ENCODE measurements around the gene ZNF503. TPM values are rescaled to one million over a fixed set of nuclear protein-coding genes. Genes with fewer than 3 reads are reported as not detected.

Gene ZNF503, protein sequence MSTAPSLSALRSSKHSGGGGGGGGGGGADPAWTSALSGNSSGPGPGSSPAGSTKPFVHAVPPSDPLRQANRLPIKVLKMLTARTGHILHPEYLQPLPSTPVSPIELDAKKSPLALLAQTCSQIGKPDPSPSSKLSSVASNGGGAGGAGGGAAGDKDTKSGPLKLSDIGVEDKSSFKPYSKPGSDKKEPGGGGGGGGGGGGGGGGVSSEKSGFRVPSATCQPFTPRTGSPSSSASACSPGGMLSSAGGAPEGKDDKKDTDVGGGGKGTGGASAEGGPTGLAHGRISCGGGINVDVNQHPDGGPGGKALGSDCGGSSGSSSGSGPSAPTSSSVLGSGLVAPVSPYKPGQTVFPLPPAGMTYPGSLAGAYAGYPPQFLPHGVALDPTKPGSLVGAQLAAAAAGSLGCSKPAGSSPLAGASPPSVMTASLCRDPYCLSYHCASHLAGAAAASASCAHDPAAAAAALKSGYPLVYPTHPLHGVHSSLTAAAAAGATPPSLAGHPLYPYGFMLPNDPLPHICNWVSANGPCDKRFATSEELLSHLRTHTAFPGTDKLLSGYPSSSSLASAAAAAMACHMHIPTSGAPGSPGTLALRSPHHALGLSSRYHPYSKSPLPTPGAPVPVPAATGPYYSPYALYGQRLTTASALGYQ
- total RNA-seq: 1.7 and 2.3 TPM in 2 replicates

DNA sequence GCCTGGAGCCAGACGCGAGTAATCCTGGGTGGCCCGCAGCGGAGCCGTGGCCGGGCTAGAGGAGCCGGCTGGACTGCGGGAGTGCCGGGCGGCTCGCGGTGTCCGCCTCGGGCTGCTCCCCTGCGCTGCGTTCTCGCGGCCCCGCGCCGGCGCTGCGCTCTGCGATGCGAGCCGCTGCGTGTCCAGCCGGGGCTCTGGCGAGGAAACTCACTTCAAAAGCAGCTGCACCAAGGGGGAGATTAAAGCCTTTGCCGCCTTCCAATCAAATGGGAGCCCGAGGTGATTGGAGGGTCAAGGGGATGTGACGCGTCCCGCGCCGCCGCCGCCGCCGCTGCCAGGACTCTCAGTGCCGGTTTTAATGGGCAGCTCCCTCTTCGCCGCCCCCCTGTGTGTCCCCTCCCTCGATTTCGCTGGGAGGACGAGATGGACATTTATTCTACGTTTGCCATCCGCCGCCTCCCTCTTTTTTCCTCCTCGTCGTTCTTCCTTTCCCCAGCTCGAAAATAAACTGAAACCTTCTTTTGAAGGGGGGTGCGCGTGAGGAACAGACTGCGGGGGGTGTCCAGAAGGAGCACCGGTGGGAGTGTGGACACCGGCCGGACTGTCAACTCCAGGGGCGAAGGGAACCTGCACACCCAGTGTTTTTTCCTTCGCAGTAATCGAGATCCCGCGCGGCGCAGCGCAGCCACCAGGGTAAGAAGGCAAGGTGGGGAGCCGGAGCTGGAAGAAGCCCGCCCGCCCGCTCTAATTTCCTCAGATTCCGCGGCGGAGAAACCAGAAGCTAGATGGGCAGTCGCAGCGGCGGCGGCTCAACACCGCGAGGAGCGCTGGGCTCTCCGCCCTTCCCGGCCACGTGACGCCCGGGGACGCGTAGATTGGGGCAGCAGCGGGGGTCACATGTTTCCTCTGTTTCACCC, at the start of gene ZNF503:
Gene ZNF503, minus strand, starts transcription at position 196 of the 917 bp plus-strand sequence. CDS start 345 bp downstream, outside the sequence.

DNA sequence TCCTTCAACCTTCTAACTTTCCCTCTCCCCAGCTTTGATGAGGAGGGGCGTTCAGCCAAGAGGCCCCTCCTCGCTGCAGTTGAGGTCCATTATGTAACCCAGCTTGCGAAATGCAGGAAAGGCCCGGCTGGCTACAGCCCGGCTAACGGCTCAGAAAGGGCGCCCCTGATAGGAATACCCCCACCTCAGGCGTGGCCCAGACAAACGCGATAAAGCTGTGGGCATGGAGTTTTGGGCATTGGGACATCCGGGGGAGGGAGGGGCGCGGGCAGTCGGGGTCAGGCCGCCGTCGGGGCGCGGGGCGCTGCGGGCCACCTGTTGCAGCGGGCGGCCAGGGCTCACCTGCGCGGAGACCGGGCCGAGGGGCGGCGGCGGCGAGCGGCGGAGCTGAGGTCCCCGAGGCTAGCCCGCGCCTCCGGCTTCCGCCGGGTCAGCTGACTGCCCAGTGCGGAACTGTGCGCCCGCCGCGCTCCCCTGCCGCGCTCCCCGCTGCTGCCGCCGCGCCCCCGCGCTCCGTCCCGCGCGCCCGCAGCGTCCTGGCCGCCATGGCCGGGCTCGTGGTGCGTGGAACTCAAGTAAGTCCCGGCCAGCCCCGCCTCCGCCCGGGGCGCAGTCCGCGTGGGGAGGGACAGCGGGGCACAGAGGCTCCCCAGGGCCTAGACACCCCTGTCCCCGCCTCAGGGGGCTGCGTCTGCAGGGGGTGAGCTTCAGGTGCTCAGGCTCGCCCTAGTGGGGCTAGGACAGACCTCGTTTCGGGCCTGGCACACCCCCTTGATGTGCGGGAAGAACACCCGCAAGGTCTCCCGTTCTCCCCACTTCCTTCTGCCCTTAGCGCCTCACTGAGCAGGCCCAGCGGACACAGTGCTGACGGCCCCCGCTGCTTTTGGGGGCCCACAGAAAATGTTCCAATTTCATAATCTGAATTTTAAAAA, 29.9 kb upstream of the ZNF503 start, which contains the start of gene LRMDA:
Gene LRMDA, plus strand, starts transcription at position 445 of the 932 bp plus-strand sequence.

Other genes starting within 250 kb of the ZNF503 start
- 210 and 236 TPM in 2 replicates for gene VDAC2, start 191.0 kb downstream of the ZNF503 start, total RNA-seq
- 12.1 and 15.4 TPM in 2 replicates for gene COMTD1, start 165.8 kb downstream of the ZNF503 start, total RNA-seq
- 18.3 TPM in 2 replicates for gene LRMDA, start 29.9 kb upstream of the ZNF503 start, total RNA-seq